NCI-H187 (cell line): Measurements from ENCODE around the gene FAM117B.
"Not testable (repeated sequence)": the region's sequence is repeated elsewhere in the genome, so short reads cannot be mapped to it uniquely, and the experiment has no call there.

Experiments
- DNase-seq, 2 experiments: peaks; one replicate each; lab custom pipeline; 2025; lab: John Stamatoyannopoulos, UW

The FAM117B gene

GRCh38 chr2:202638721-202639120 lies 4.0 kb downstream of the FAM117B start:
- DNase-seq = no peak

DNA sequence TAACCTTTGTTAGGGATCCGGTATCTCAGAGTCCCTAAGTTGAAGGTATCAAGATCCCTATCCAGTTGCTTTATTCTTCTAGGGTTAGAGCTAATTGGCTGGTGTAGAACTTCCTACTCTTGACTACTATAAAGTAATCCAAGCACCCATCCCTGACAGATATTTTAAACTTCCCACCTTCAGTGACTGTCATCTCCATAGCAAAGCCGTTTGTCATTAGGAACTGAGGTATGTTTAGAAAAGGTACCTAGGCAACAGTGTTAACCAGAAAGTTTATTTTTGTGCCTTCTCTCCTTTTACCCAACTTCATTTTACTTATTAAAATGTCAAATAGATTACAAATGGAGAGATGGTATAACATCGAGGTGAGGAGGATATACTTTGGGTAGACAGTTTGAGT lies 4.5 kb downstream of the FAM117B start:
- no peak for DNase-seq

GRCh38 chr2:202642567-202642966 lies 7.8 kb downstream of the FAM117B start:
- DNase-seq = no peak

GRCh38 chr2:202643012-202643858 lies 8.5 kb downstream of the FAM117B start:
- DNase-seq = no peak

DNA sequence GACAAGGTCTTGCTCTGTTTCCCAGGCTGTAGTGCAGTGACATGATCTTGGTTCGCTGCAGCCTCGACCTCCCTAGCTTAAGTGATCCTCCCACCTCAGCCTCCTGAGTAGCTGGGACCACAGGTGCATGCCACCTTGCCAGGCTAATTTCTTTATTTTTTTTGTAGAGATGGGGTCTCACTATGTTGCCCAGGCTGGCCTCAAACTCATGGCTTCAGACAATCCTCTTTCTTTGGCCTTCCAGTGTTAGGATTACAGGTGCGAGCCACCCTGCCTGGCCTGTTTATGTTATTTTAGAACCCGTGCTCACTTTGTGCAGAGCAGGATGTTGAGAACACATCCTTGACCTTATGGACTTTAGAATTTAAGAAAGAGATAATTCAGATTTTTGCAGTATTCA lies 17.4 kb downstream of the FAM117B start:
- no peak for DNase-seq

- DNase-seq = no peak
These were observed 19.1 kb downstream of the FAM117B start for GRCh38 chr2:202653890-202654289.

- no peak for DNase-seq
These were observed 23.1 kb downstream of the FAM117B start for GRCh38 chr2:202657876-202658275.

DNA sequence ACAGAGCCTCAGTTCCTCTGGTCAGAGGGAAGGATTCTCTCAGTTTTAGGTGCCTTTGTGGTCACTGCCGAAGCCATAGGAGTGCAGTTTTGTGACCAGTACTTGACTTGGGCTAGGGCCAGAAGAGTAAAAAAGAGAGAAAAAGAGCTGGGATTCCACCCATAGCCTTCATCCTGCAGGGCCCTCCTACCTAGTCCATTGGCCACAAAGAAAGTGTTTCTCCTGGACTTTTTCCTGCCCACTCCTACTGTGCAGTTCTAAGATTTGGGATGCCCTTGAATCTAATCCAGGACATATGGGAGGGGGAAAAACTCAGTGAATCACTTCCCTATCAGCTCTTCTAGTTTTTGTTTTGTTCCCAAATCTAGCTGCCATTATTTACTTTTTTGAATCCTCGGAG lies 26.0 kb downstream of the FAM117B start:
- no peak for DNase-seq

- DNase-seq = no peak
These were observed 35.1 kb downstream of the FAM117B start for GRCh38 chr2:202669841-202670240.

DNA sequence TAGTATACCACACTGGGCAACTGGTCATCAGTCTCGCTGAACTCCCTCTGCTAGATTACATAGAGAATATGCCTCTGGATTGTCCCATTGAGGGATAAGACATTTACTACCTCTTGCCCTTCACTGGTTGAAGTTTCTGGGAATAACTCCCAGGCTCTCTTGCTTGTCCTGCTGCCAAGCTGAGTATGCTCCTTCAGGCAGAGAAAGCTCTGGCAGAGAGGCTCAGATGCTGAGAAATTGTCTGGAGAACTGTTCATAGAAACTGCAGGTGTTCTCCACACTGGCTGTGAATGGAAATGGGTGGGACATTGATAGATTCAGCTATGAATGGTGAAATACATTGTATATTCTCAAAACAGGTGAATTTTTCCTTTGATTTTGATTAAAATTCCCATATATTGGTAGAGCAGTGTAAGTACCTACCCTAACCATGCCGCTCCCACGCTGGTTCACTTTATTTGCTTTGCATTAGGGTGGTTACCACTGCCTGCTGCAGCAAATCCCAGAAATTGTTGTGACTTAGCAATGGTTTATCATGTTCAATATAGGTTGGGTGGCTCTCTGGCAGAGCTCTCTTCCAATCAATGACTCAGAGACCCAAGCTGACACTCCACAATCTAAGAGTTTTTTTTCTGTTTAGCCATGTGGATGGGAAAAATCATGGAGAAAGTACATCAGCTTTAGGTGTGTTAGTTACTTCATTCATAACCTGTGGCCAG lies 36.7 kb downstream of the FAM117B start:
- no peak for DNase-seq

DNA sequence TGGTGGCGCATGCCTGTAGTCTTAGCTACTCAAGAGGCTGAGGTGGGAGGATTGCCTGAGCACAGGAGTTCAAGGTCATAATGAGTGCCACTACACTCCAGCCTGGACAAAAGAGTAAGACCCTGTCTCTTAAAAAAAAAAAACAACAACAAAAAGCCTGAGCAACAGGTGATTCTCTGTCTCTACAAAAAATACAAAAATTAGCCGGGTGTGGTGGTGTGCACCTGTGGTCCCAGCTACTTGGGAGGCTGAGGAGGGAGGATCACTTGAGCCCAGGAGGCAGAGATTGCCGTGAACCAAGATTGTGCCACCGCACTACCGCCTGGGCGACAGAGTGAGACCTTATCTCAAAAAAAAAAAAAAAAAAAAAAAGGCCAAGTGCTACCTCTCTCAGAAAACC lies 40.3 kb downstream of the FAM117B start:
- DNase-seq = not testable (repeated sequence)

GRCh38 chr2:202679980-202680379 lies 45.2 kb downstream of the FAM117B start:
- DNase-seq = no peak

GRCh38 chr2:202680512-202680911 lies 45.7 kb downstream of the FAM117B start:
- no peak for DNase-seq

DNA sequence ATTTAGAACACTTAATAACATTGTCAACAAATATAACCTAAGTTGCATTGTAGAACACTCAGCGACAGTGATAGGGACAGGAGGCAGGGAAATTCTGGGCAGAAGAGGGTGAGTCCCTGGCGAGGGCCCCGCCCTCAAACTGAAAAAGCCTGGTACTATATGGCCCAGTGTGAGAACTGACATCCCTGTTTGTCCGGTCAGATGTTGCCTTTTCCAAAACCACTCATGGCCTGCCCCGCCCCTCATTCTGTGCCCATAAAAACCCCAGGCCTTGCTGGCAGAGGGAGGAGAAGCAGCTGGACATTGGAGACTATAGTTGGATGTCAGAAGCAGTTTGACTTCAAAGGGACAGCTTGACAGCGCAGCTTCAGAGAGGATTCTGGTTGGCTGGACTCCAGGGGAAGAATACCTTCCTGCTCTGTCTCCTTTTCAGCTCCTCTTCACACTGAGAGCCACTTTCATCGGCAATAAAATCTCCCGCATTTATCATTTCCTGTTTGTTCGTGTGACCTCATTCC lies 47.0 kb downstream of the FAM117B start:
- no peak for DNase-seq

DNA sequence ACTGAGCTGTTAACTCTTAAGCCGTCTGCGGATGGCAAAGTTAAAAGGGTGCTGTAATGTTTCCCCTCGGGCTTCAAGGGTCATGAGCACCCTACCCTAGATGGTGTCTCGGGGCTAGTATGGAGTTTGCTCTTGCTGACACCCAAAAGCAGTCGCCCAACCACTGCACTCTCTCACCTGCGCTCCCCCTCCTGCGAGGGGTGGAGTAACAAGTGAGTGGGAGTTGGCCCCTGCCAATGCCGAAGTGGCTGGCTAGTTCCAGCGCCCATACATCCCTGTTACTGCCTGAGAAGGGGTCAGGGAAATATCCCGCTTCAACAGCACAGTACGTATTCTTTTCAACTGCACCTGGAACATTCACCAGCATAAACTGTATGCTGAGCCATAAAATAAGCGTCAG lies 47.5 kb downstream of the FAM117B start:
- no peak for DNase-seq

- no peak for DNase-seq
These were observed 52.5 kb downstream of the FAM117B start for GRCh38 chr2:202687276-202687675.

GRCh38 chr2:202689459-202689858 lies 54.7 kb downstream of the FAM117B start:
- no peak for DNase-seq

DNA sequence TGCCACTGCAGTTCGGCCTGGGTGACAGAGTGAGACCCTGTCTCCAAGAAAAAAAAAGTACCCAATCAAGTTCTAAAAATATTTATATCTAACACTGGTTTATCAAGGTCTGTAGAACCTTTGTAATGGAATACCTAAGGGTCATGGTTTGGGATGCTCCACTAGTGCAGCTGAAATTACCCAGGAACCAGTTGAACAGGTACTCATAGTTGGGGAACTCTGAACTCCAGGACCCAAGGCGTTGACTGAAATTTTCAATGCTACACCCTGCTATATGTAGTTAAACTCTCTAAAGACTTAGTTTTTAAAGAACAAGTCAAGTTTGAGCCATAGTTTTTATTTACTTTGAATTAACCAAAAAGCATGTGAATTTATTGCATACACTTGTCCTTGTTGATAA lies 55.1 kb downstream of the FAM117B start:
- no peak for DNase-seq

DNA sequence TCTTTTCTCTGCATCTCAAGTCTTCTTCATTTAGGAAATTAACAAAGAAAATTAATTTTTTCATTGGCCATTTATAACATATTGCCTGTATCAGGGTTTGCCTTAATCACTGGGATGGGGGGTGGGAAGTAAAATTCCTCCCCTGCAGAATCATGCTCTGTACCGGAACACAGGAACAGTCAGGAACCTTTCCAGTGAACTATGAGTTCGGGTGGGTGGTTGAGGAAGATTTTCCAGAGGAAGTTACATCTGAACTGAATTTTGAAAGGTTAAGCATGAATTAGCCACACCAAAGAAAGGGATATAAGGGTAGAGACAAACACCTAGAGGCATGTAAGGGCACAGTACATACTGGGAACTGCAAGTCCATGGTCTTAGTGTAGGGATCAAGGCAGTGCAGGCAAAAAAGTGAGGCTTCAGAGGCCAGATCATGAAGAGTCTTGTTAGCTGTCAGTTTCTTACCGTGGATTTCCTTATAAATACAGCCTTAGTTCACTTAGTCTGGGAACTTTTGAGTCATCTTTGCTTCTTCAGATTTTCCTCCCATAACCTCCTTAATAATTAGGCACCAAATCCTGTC lies 55.6 kb downstream of the FAM117B start:
- no peak for DNase-seq

GRCh38 chr2:202693503-202693902 lies 58.7 kb downstream of the FAM117B start:
- DNase-seq = no peak

- DNase-seq = no peak
These were observed 60.4 kb downstream of the FAM117B start for GRCh38 chr2:202695166-202695565.

GRCh38 chr2:202700075-202700901 lies 65.5 kb downstream of the FAM117B start:
- no peak for DNase-seq
